Small intestine (tissue), 7 donors: ENCODE measurements around the gene CEP164. TPM values are rescaled to one million over a fixed set of nuclear protein-coding genes. Genes with fewer than 3 reads are reported as not detected.

Experiments
- DNase-seq, 2 donors: peaks; one replicate each; pipeline versions ENCODE4 v3.0.0 to v3.0.0-alpha.2; 2013
- FAIRE-seq: peaks from 2 replicates; lab custom pipeline; 2012; peaks lifted over from hg19 to GRCh38; lab: Jason Lieb, UNC
- H3K27ac ChIP-seq, 3 donors: one replicate each; pipeline ENCODE4 v1.5.1; 2013; ENCODE audit warnings: low read length in 2 of 3, mild to moderate bottlenecking in 2 of 3, control low read depth in 1 of 3, inconsistent platforms in 1 of 3, low read depth in 1 of 3, moderate library complexity in 1 of 3
- H3K27me3 ChIP-seq, 3 donors: one replicate each; pipeline ENCODE4 v1.6.1; 2013; ENCODE audit warnings: low read length in 3 of 3, inconsistent platforms in 1 of 3; ENCODE audit not compliant: control insufficient read depth in 3 of 3, insufficient read depth in 3 of 3
- H3K36me3 ChIP-seq, 3 donors: one replicate each; pipeline ENCODE4 v1.6.1; 2013; ENCODE audit warnings: low read length in 3 of 3, inconsistent platforms in 1 of 3, low read depth in 1 of 3, mild to moderate bottlenecking in 1 of 3, moderate library complexity in 1 of 3; ENCODE audit not compliant: control insufficient read depth in 3 of 3, insufficient read depth in 2 of 3
- H3K4me1 ChIP-seq, 3 donors: one replicate each; pipeline ENCODE4 v1.6.1; 2013; ENCODE audit warnings: low read length in 2 of 3, inconsistent platforms in 1 of 3, low read depth in 1 of 3, mild to moderate bottlenecking in 1 of 3, moderate library complexity in 1 of 3; ENCODE audit not compliant: control insufficient read depth in 3 of 3, insufficient read depth in 2 of 3
- H3K4me3 ChIP-seq, 3 donors: one replicate each; pipeline ENCODE4 v1.5.1; 2013; ENCODE audit warnings: low read length in 3 of 3, control low read depth in 1 of 3, inconsistent platforms in 1 of 3, low read depth in 1 of 3, mild to moderate bottlenecking in 1 of 3, moderate library complexity in 1 of 3
- H3K9me3 ChIP-seq, 2 donors: one replicate each; pipeline ENCODE4 v1.6.1; 2013; ENCODE audit warnings: low read depth in 1 of 2, low read length in 1 of 2; ENCODE audit not compliant: control insufficient read depth in 2 of 2, insufficient read depth in 1 of 2
- WGBS, 3 donors: extraction: QIAGEN DNeasy Blood & Tissue Kit; methylation state at CpG; one replicate each; pipeline ENCODE4 v1.1.7; 2013; 5-methylcytosine and 5-hydroxymethylcytosine counted together
- polyA plus RNA-seq, 4 donors: library from polyadenylated mRNA; stranded (reverse) in 3 of 4; unstranded in 1 of 4; fragments of 200-250 nt in 3 of 4; fragments of 120-200 nt in 1 of 4; gene quantifications; one replicate each; pipeline versions ENCODE4 v1.2.1 to v1.2.3, GENCODE V29; 2013
- donor health status: healthy with polysubstance abuse.
- donor health status: control.
- donor health status: control.
- donor health status: Bipolar disorder and iron deficiency.
- donor health status: healthy.

The CEP164 gene
- polyA plus RNA-seq, 4 donors, result 2.9 to 23.9 (median 8.8) TPM

DNA sequence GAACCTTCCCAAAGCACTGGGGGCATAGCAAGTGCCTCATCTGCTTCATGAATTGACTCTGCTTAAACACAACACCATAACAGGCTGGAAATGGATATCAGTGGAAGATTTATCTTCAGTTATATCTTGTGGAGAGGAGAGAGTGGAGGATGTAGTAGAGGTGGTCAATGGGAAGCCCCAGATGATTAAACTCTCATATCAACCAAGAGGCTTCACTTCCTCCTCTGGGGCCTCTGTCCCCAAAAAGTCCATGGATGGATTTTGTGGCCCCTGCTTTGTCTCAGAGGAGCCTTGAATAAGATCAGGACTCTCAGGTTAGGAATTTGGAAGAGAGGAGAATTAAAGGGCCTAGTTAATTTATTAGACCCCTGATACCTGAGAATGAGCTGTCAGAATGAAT lies 106.1 kb downstream of the CEP164 start:
- no peaks in the 10 kb centered on the region for H3K27me3 ChIP-seq
- H3K9me3 ChIP-seq, result no peaks in the 10 kb centered on the region
- DNase-seq, result no peak
- peaks cover 0 to 6% (median 0%) of the 10 kb centered on the region in 3 donors for H3K4me1 ChIP-seq
- no peak for FAIRE-seq
- H3K4me3 ChIP-seq, result no peak overlapping the region
- peaks cover 0 to 13% (median 0%) of the 10 kb centered on the region in 3 donors for H3K36me3 ChIP-seq
- no peak overlapping the region for H3K27ac ChIP-seq

- H3K9me3 ChIP-seq, result no peaks in the 10 kb centered on the region
- DNase-seq (no peak), FAIRE-seq (no peak)
- H3K27ac ChIP-seq, result no peak overlapping the region
- H3K36me3 ChIP-seq, result peaks cover 0 to 13% (median 0%) of the 10 kb centered on the region in 3 donors
- no peaks in the 10 kb centered on the region for H3K4me1 ChIP-seq
- H3K27me3 ChIP-seq, result no peaks in the 10 kb centered on the region
- WGBS, 3 donors, result 88 to 94% (median 94%) methylated on average over 1 of the region's 1 CpG
- no peak overlapping the region for H3K4me3 ChIP-seq
Measured at GRCh38 chr11:117434481-117434880, 106.8 kb downstream of the CEP164 start.

- H3K9me3 ChIP-seq, result no peaks in the 10 kb centered on the region
- H3K27ac ChIP-seq, result no peak overlapping the region
- no peaks in the 10 kb centered on the region for H3K27me3 ChIP-seq
- DNase-seq, result no peak
- FAIRE-seq, result no peak
- H3K4me3 ChIP-seq, result no peak overlapping the region
- WGBS, 3 donors, result 60 to 78% (median 62%) methylated on average over 3 to 6 of the region's 6 CpGs
- H3K36me3 ChIP-seq, result peaks cover 0 to 13% (median 0%) of the 10 kb centered on the region in 3 donors
- H3K4me1 ChIP-seq, result no peaks in the 10 kb centered on the region
Measured at GRCh38 chr11:117435326-117435725, 107.7 kb downstream of the CEP164 start.

DNA sequence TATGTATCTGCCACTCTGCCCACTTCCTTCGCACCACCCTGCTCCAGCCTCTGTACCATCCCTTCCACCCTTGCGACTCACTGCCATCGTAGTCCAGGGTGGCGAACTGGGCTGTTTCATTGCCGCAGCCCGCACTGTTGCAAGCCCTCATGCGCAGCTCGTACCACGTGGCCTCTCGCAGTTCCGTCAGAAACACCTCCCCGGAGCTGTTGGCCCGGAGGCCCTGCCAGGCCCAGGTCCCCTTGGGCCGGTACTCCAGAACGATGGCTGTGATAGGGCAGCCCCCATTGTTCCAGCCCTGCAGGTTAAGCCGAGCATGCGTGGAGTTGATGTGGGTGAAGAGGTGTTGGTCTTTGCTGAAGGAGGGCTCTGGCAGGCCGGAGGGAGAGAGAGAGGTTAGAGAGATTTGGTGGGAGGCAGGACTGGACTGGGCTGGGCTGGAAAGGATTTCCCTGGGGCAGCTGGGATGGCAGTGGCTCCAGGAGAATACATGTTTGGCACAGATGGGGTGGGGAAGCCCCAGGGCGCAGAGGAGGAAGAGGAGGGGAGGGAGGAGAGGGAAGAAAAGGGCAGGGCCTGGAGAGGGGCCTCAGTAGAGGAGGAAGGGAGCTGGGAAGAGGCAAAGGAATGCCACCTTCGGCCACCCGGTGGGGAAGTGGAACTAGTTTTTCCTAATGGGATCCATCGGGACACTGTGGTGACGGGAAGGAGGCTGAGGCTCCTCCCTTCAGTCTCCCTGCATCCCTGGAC lies 109.6 kb downstream of the CEP164 start:
- no peak for DNase-seq
- FAIRE-seq, result no peak
- Histone ChIP-seq H3K27ac (no peak overlapping the region), H3K4me1 (no peaks in the 10 kb centered on the region), H3K36me3 (peaks cover 0 to 9% (median 0%) of the 10 kb centered on the region in 3 donors), H3K9me3 (no peaks in the 10 kb centered on the region), H3K4me3 (no peak overlapping the region), H3K27me3 (no peaks in the 10 kb centered on the region)
- 79 to 90% (median 86%) methylated on average over 22 to 23 of the region's 23 CpGs for WGBS, 3 donors

DNA sequence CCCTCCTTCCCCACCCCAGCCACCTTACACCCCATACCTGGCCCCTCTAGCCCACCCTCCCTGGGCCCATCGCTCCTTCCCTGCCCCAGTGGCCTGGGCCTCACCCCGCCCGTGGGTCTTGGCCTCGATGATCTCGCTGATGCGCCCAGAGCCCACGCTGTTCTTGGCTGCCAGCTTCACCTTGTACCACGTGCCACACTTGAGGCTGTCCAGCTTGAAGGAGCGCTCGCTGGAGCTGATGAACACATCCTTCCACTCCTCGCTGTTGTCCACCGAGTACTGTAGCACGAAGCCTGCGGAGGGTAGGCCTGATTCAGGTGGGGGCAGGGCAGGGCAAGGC lies 110.1 kb downstream of the CEP164 start:
- Histone ChIP-seq H3K36me3 (peaks cover 0 to 8% (median 0%) of the 10 kb centered on the region in 3 donors), H3K27ac (no peak overlapping the region), H3K27me3 (no peaks in the 10 kb centered on the region), H3K9me3 (no peaks in the 10 kb centered on the region), H3K4me1 (no peaks in the 10 kb centered on the region), H3K4me3 (no peak overlapping the region)
- 79 to 87% (median 87%) methylated on average over 14 of the region's 14 CpGs for WGBS, 3 donors
- no peak for DNase-seq
- no peak for FAIRE-seq

- peaks cover 0 to 4% (median 0%) of the 10 kb centered on the region in 3 donors for H3K4me1 ChIP-seq
- FAIRE-seq, result no peak
- no peak for DNase-seq
Measured at GRCh38 chr11:117438371-117439000, 110.8 kb downstream of the CEP164 start.

GRCh38 chr11:117439256-117439655 lies 111.6 kb downstream of the CEP164 start:
- Histone ChIP-seq H3K9me3 (no peaks in the 10 kb centered on the region), H3K27me3 (peaks cover 0 to 12% (median 0%) of the 10 kb centered on the region in 3 donors), H3K4me3 (no peak overlapping the region), H3K27ac (no peak overlapping the region), H3K36me3 (peaks cover 0 to 7% (median 0%) of the 10 kb centered on the region in 3 donors), H3K4me1 (peaks cover 0 to 6% (median 0%) of the 10 kb centered on the region in 3 donors)
- WGBS, 3 donors, result 76 to 86% (median 80%) methylated on average over 9 to 13 of the region's 13 CpGs
- no peak for DNase-seq
- no peak for FAIRE-seq

More at GRCh38 chr11:117438371-117439000, 110.8 kb downstream of the CEP164 start:
- Histone ChIP-seq H3K9me3 (no peaks in the 10 kb centered on the region), H3K27me3 (peaks cover 0 to 4% (median 0%) of the 10 kb centered on the region in 3 donors), H3K36me3 (peaks cover 0 to 7% (median 0%) of the 10 kb centered on the region in 3 donors), H3K4me3 (no peak overlapping the region), H3K27ac (no peak overlapping the region)
- 73 to 85% (median 73%) methylated on average over 17 of the region's 17 CpGs for WGBS, 3 donors

DNA sequence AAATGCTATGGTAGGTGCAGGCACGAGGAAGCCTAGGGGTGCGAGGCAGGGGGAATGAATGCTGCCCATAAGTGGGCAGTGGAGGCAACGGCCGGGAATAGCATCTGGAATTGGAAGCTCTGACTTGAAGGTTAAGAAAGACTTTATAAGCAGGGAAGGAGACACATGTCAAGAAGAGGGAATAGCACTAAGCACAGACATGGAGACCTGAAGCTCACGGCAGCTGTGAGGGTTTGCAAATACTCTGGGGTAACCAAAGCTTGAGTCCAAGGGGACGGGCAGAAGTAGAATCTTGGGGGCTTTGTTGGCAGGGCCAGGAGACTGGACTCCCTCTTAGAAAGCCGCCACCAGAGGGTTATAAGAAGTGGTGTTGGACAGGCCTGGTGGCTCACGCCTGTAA lies 112.6 kb downstream of the CEP164 start:
- FAIRE-seq (no peak), DNase-seq (no peak)

More for the DNA sequence above, 112.6 kb downstream of the CEP164 start:
- no peak overlapping the region for H3K4me3 ChIP-seq
- WGBS, 3 donors, result 78 to 91% (median 82%) methylated on average over 8 of the region's 8 CpGs
- H3K27me3 ChIP-seq, result peaks cover 0 to 13% (median 0%) of the 10 kb centered on the region in 3 donors
- H3K4me1 ChIP-seq, result peaks cover 0 to 11% (median 0%) of the 10 kb centered on the region in 3 donors
- no peaks in the 10 kb centered on the region for H3K9me3 ChIP-seq
- no peak overlapping the region for H3K27ac ChIP-seq
- H3K36me3 ChIP-seq, result peaks cover 0 to 7% (median 0%) of the 10 kb centered on the region in 3 donors
